K562 (cell line): ENCODE data around the gene SCTR. TPM values are rescaled to one million over a fixed set of nuclear protein-coding genes. Genes with fewer than 3 reads are reported as not detected.

Experiments used
- CBX3 ChIP-seq, 2 experiments: IDR thresholded peaks; 1 replicate in 1 of 2; 2 replicates in 1 of 2; pipeline ENCODE4 v1.6.1; 2012; ENCODE audit warnings: inconsistent platforms in 2 of 2, low read length in 2 of 2, borderline replicate concordance in 1 of 2, control low read depth in 1 of 2
- COPS2 ChIP-seq: fragments of 450-650 bp; conservative IDR thresholded peaks from 2 replicates; pipeline ENCODE4 v1.6.1; 2016; ENCODE audit warnings: mild to moderate bottlenecking, moderate library complexity
- CTCFL ChIP-seq: IDR thresholded peaks from 2 replicates; pipeline ENCODE4 v1.6.1; 2011; ENCODE audit warnings: borderline replicate concordance, low read depth, mild to moderate bottlenecking, moderate library complexity, low read length; ENCODE audit not compliant: insufficient read depth, poor library complexity, severe bottlenecking
- DPF2 ChIP-seq: fragments of 450-650 bp; IDR thresholded peaks from 2 replicates; pipeline ENCODE4 v1.6.1; 2016
- ILK ChIP-seq: fragments of 450-650 bp; IDR thresholded peaks from 2 replicates; pipeline ENCODE4 v1.6.1; 2016; ENCODE audit warnings: missing genetic modification characterization, low read depth, mild to moderate bottlenecking, missing compliant biosample characterization, moderate library complexity, borderline replicate concordance
- PBX2 ChIP-seq, 2 experiments: IDR thresholded peaks in 1 of 2; conservative IDR thresholded peaks in 1 of 2; 2 replicates each; pipeline ENCODE4 v1.6.1; 2016; ENCODE audit warnings: low read depth in 2 of 2, mild to moderate bottlenecking in 1 of 2, missing compliant biosample characterization in 1 of 2, missing genetic modification characterization in 1 of 2, moderate library complexity in 1 of 2
- TCF7 ChIP-seq: sonication (generic); IDR thresholded peaks from 2 replicates; pipeline ENCODE4 v1.6.1; 2016; ENCODE audit warnings: antibody characterized with exemption, borderline replicate concordance
- ZNF121 ChIP-seq: sonication (generic); formaldehyde crosslinking; conservative IDR thresholded peaks from 2 replicates; pipeline ENCODE4 v1.8.0; 2022; ENCODE audit warnings: missing genetic modification reagents
- ZNF398 ChIP-seq: fragments of 250-450 bp; sonication (Bioruptor Pico); IDR thresholded peaks from 2 replicates; pipeline ENCODE4 v1.8.0; 2021; ENCODE audit warnings: moderate library complexity, mild to moderate bottlenecking, inconsistent platforms
- polyA plus RNA-seq, 8 experiments: library from polyadenylated mRNA; depleted of rRNA in 4 of 8; stranded (reverse) in 5 of 8; unstranded in 3 of 8; fragments of >200 nt; fragmentation: Nextera tagmentation in 2 of 8; fragmentation: Illumina TruSeq in 1 of 8; extraction: Ambion mirVana in 2 of 8; extraction: Trizol in 1 of 8; gene quantifications; 2 replicates each; pipeline versions ENCODE4 v1.2.1 to v1.2.3, GENCODE V29; 2011 to 2014; ENCODE audit warnings: inconsistent platforms in 1 of 8, missing spikeins in 1 of 8
- total RNA-seq, 7 experiments: library from RNA; depleted of rRNA in 6 of 7; stranded (reverse); fragments of >200 nt in 6 of 7; fragmentation: Illumina TruSeq in 2 of 7; extraction: Trizol in 2 of 7; gene quantifications; 2 replicates each; pipeline versions ENCODE4 v1.2.1 to v1.2.3, GENCODE V29; 2011 to 2021; ENCODE audit warnings: low replicate concordance in 1 of 7
- TF ChIP-seq, protein P1 (sequence below), 2 experiments: fragments of 450-650 bp; formaldehyde crosslinking in 1 of 2; IDR thresholded peaks; 2 replicates each; pipeline versions ENCODE4 v1.4.0 to v1.6.1; 2014 to 2020; ENCODE audit warnings: mild to moderate bottlenecking in 2 of 2, borderline replicate concordance in 1 of 2, low read depth in 1 of 2

Gene SCTR
- total and polyA plus RNA-seq, 9 of the 15 experiments (the other 6 are each of a cell fraction or from before 2014, with no cell fraction given) = not detected

DNA sequence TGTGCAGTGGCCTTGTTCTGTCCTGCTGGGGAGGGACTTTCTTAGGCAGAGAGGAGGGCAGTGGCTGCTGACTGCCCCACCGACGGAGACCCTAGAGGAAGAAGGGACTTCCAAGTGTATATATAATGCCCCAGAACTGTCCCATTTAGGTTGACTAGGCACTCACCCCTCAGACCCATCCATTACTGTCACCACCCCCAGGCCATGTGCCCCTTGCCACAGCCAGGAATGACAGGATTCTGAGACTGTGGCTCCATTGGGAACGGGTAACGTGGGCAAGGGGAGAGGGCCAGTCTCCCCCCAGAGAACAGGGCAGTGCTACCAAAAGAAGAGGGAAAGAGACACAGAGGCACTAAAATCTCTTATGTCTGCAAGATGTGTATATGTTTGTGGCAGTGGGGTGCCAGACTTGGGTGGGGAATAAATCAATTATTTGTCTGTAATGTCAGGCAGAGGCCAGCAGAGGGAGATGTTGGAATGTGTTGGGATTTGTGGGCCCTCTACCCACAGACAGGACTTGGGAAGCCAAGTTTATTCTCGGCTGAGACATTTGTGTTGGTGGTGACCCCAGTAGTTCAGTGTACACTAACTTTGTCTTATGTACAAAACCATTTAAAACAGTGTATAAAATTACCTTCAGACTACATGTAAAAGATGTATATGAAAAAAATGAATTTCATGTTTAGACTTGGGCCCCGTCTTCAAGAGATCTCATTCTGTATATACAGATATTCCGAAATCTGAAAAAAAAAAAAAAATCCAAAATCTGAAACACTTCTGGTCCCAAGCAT is 116.7 kb downstream of the SCTR start (continued):
- TF ChIP-seq, protein P1, sequence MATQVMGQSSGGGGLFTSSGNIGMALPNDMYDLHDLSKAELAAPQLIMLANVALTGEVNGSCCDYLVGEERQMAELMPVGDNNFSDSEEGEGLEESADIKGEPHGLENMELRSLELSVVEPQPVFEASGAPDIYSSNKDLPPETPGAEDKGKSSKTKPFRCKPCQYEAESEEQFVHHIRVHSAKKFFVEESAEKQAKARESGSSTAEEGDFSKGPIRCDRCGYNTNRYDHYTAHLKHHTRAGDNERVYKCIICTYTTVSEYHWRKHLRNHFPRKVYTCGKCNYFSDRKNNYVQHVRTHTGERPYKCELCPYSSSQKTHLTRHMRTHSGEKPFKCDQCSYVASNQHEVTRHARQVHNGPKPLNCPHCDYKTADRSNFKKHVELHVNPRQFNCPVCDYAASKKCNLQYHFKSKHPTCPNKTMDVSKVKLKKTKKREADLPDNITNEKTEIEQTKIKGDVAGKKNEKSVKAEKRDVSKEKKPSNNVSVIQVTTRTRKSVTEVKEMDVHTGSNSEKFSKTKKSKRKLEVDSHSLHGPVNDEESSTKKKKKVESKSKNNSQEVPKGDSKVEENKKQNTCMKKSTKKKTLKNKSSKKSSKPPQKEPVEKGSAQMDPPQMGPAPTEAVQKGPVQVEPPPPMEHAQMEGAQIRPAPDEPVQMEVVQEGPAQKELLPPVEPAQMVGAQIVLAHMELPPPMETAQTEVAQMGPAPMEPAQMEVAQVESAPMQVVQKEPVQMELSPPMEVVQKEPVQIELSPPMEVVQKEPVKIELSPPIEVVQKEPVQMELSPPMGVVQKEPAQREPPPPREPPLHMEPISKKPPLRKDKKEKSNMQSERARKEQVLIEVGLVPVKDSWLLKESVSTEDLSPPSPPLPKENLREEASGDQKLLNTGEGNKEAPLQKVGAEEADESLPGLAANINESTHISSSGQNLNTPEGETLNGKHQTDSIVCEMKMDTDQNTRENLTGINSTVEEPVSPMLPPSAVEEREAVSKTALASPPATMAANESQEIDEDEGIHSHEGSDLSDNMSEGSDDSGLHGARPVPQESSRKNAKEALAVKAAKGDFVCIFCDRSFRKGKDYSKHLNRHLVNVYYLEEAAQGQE (IDR thresholded peaks at IDR 0.05; ENCODE audit: borderline replicate concordance) = peak; percentile 91
- TF ChIP-seq, protein P1 (CRISPR knock-in tag; IDR thresholded peaks at IDR 0.05; ENCODE audit: low read depth) = no peak
- TF ChIP-seq CBX3 (IDR thresholded peaks at IDR 0.05; ENCODE audit: borderline replicate concordance in 1 of 2, low read length in 2 of 2) = no peak
- TF ChIP-seq ZNF398 (CRISPR knock-in tag) = no peak
- no peak for TF ChIP-seq COPS2
- no peak for TF ChIP-seq CTCFL
- TF ChIP-seq TCF7 = no peak
- TF ChIP-seq ILK (tag) = no peak
- no peak for TF ChIP-seq DPF2
- TF ChIP-seq PBX2 (CRISPR knock-in tag; IDR thresholded peaks at IDR 0.05; ENCODE audit: low read depth) = no peak
- peak; percentile 59 for TF ChIP-seq PBX2 (tag; conservative IDR thresholded peaks at IDR 0.05; ENCODE audit: low read depth)
- no peak for TF ChIP-seq ZNF121 (CRISPR knock-in tag)
